ENCODE results near the gene MPP2. TPM values are rescaled to one million over a fixed set of nuclear protein-coding genes. Genes with fewer than 3 reads are reported as not detected.

Gene MPP2
- total and polyA plus RNA-seq, 9 of the 15 experiments (the other 6 are each of a cell fraction or from before 2014, with no cell fraction given): 0.04 to 1.0 (median 0.24) TPM

- 3% methylated on average over 6 of the region's 6 CpGs for WGBS (ENCODE audit: insufficient coverage, low coverage, missing lambda C conversion rate)
- no peak for TF ChIP-seq ZNF592 (IDR thresholded peaks at IDR 0.05)
- no peak for TF ChIP-seq RBM17 (IDR thresholded peaks at IDR 0.05; ENCODE audit: borderline replicate concordance, low read depth, low read length)
- no peak for TF ChIP-seq TCF3 (CRISPR knock-in tag; IDR thresholded peaks at IDR 0.05)
- no peak for TF ChIP-seq FOXK1 (CRISPR knock-in tag; IDR thresholded peaks at IDR 0.05; ENCODE audit: borderline replicate concordance)
- no peak for TF ChIP-seq MXI1 (IDR thresholded peaks at IDR 0.05; ENCODE audit: low read depth, low read length)
- TF ChIP-seq POLR2H (tag; IDR thresholded peaks at IDR 0.05; ENCODE audit: low read depth): no peak
- no peak for TF ChIP-seq NFE2 (IDR thresholded peaks at IDR 0.05; ENCODE audit: low read depth)
- TF ChIP-seq ZNF408 (CRISPR knock-in tag; IDR thresholded peaks at IDR 0.05; ENCODE audit: low read depth): no peak
- no peak for TF ChIP-seq POLR2B (IDR thresholded peaks at IDR 0.05; ENCODE audit: low read depth, partially characterized antibody)
- no peak for TF ChIP-seq RCOR1 (IDR thresholded peaks at IDR 0.05; ENCODE audit: borderline replicate concordance in 1 of 2, low read depth in 2 of 2, low read length in 2 of 2)
- TF ChIP-seq NFATC3 (IDR thresholded peaks at IDR 0.05): no peak
- no peak for TF ChIP-seq CCAR2 (IDR thresholded peaks at IDR 0.05; ENCODE audit: low read depth, low read length)
- TF ChIP-seq DDX20 (tag; IDR thresholded peaks at IDR 0.05; ENCODE audit: low read depth): no peak
- no peak for TF ChIP-seq ZBTB33 (CRISPR knock-in tag; IDR thresholded peaks at IDR 0.05)
- TF ChIP-seq ARID3A (IDR thresholded peaks at IDR 0.05; ENCODE audit: borderline replicate concordance, low read depth, low read length): no peak
- no peak for TF ChIP-seq ZNF778 (CRISPR knock-in tag; IDR thresholded peaks at IDR 0.05)
These were observed 33.5 kb downstream of the MPP2 start for GRCh38 chr17:43873815-43874214.

More at GRCh38 chr17:43873815-43874214, 33.5 kb downstream of the MPP2 start:
- Histone ChIP-seq H2AFZ (ENCODE audit: low read depth, low read length) (no peak overlapping the region), H3K9ac (ENCODE audit: insufficient read depth in 1 of 2, low read depth in 2 of 2, low read length in 2 of 2) (no peak overlapping the region), H3K27ac (ENCODE audit: extremely low read depth, low read depth, low read length) (no peak overlapping the region), H3K4me3 (no peak overlapping the region), H4K20me1 (replicated peaks; ENCODE audit: control insufficient read depth, insufficient read depth, low read length) (no peaks in the 10 kb centered on the region), H3K27me3 (ENCODE audit: control insufficient read depth in 2 of 2, insufficient read depth in 2 of 2, low read length in 2 of 2) (peaks cover 2 to 22% of the 10 kb centered on the region in 2 experiments; a peak in 4 of 5 replicates), H3K4me1 (replicated peaks in 1 of 2; ENCODE audit: control insufficient read depth in 2 of 2, insufficient read depth in 2 of 2, low read length in 2 of 2) (peaks cover 0 to 10% of the 10 kb centered on the region in 2 experiments; a peak in 4 of 5 replicates), H3K79me2 (ENCODE audit: control insufficient read depth, insufficient read depth, low read length) (no peaks in the 10 kb centered on the region), H3K36me3 (ENCODE audit: control insufficient read depth, insufficient read depth, low read length) (no peaks in the 10 kb centered on the region), H3K9me3 (replicated peaks; ENCODE audit: control insufficient read depth, insufficient read depth, low read depth, low read length) (no peaks in the 10 kb centered on the region), H3K4me2 (ENCODE audit: insufficient read depth, low read length) (no peak overlapping the region), H3K9me1 (ENCODE audit: control insufficient read depth, insufficient read depth, low read length) (no peaks in the 10 kb centered on the region)
- in situ Hi-C loops (cut with MboI) (no loop called here), intact Hi-C loops (cut with micrococcal nuclease) (no loop called here)
- FAIRE-seq (no peak), DNase-seq (ENCODE audit: extremely low read depth in 1 of 4, low spot score in 3 of 4) (no peak), ATAC-seq (no peak)
- no TSS peak for BruUV-seq (replicated peaks)
- CTCF ChIA-PET (ENCODE audit: low intra/inter-chr PET ratio): no interaction called here
- POLR2A ChIA-PET: no interaction called here

All from K562 (cell line).